Loucy (cell line): ENCODE measurements around the gene DSG1.

Experiments used
- CTCF ChIP-seq: fragments of 200-600 bp; sonication (generic); conservative IDR thresholded peaks from 2 replicates; pipeline ENCODE4 v1.5.1; 2014; ENCODE audit warnings: mild to moderate bottlenecking, antibody characterized with exemption, low read length
- EZH2phosphoT487 ChIP-seq: fragments of 200-600 bp; IDR thresholded peaks from 2 replicates; pipeline ENCODE4 v1.6.1; 2018; ENCODE audit warnings: antibody characterized with exemption, mild to moderate bottlenecking, moderate library complexity, borderline replicate concordance

- no peak for TF ChIP-seq CTCF
- TF ChIP-seq EZH2phosphoT487, result no peak
Measured at GRCh38 chr18:31354990-31355389, 37.0 kb downstream of the DSG1 start.
